A549 (cell line): ENCODE results near the gene HIKESHI.

Source experiments
- CHD4 ChIP-seq: fragments of 200-600 bp; sonication (generic); IDR thresholded peaks from 2 replicates; pipeline ENCODE4 v1.6.1; 2016; ENCODE audit warnings: antibody characterized with exemption, mild to moderate bottlenecking, borderline replicate concordance
- HDAC2 ChIP-seq: fragments of 200-600 bp; sonication (generic); IDR thresholded peaks from 2 replicates; pipeline ENCODE4 v1.6.1; 2016
- MAFK ChIP-seq: fragments of 450-650 bp; IDR thresholded peaks from 2 replicates; pipeline ENCODE4 v1.6.1; 2014; ENCODE audit not compliant: partially characterized antibody
- TF ChIP-seq, protein P1 (sequence below): fragments of 200-600 bp; sonication (generic); IDR thresholded peaks from 2 replicates; pipeline ENCODE4 v1.6.1; 2016; ENCODE audit warnings: antibody characterized with exemption, mild to moderate bottlenecking, moderate library complexity
- TF ChIP-seq, protein P2 (sequence below): fragments of >200 bp; sonication (Bioruptor Twin); formaldehyde crosslinking; IDR thresholded peaks from 3 replicates; pipeline ENCODE4 v1.5.1; 2016

DNA sequence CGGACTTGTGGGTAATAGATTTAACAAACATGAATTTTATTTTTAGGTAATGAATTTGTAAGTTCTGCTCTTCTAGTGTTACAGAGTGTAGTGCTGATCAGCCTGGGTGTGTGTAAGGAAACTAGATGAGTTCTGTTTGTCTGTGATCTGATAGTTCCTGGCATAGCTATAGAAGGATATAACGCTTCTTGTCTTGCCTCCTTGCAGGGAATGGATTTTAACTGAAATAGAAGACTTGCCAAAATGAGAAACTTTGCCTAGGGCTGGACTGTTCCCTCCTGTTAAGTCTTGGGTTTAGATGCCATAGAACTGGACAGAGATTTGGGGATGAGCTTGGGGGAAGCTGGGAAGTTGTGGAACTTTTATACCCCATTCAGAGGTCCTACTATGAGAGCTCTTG is 84.2 kb downstream of the HIKESHI start:
- no peak for TF ChIP-seq CHD4
- TF ChIP-seq, protein P1, sequence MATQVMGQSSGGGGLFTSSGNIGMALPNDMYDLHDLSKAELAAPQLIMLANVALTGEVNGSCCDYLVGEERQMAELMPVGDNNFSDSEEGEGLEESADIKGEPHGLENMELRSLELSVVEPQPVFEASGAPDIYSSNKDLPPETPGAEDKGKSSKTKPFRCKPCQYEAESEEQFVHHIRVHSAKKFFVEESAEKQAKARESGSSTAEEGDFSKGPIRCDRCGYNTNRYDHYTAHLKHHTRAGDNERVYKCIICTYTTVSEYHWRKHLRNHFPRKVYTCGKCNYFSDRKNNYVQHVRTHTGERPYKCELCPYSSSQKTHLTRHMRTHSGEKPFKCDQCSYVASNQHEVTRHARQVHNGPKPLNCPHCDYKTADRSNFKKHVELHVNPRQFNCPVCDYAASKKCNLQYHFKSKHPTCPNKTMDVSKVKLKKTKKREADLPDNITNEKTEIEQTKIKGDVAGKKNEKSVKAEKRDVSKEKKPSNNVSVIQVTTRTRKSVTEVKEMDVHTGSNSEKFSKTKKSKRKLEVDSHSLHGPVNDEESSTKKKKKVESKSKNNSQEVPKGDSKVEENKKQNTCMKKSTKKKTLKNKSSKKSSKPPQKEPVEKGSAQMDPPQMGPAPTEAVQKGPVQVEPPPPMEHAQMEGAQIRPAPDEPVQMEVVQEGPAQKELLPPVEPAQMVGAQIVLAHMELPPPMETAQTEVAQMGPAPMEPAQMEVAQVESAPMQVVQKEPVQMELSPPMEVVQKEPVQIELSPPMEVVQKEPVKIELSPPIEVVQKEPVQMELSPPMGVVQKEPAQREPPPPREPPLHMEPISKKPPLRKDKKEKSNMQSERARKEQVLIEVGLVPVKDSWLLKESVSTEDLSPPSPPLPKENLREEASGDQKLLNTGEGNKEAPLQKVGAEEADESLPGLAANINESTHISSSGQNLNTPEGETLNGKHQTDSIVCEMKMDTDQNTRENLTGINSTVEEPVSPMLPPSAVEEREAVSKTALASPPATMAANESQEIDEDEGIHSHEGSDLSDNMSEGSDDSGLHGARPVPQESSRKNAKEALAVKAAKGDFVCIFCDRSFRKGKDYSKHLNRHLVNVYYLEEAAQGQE = no peak
- no peak for TF ChIP-seq MAFK
- TF ChIP-seq, protein P2, sequence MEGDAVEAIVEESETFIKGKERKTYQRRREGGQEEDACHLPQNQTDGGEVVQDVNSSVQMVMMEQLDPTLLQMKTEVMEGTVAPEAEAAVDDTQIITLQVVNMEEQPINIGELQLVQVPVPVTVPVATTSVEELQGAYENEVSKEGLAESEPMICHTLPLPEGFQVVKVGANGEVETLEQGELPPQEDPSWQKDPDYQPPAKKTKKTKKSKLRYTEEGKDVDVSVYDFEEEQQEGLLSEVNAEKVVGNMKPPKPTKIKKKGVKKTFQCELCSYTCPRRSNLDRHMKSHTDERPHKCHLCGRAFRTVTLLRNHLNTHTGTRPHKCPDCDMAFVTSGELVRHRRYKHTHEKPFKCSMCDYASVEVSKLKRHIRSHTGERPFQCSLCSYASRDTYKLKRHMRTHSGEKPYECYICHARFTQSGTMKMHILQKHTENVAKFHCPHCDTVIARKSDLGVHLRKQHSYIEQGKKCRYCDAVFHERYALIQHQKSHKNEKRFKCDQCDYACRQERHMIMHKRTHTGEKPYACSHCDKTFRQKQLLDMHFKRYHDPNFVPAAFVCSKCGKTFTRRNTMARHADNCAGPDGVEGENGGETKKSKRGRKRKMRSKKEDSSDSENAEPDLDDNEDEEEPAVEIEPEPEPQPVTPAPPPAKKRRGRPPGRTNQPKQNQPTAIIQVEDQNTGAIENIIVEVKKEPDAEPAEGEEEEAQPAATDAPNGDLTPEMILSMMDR = no peak
- no peak for TF ChIP-seq HDAC2
